Activated naive CD4-positive, alpha-beta T cell treated with anti-CD3 and anti-CD28 coated beads, Interleukin-2, amount 50 U/mL, for 72 hours (primary cell): ENCODE results near the gene TBC1D22A. TPM values are rescaled to one million over a fixed set of nuclear protein-coding genes. Genes with fewer than 3 reads are reported as not detected.

ENCODE experiments used
- ATAC-seq, 2 donors: fragments of 150-1000 bp; cut with Tn5 transposase; 2 replicates each; pipeline ENCODE4 v1.10.0; 2021; ENCODE audit warnings: mild to moderate bottlenecking in 2 of 2, moderate library complexity in 2 of 2
- DNase-seq, 2 donors: peaks; one replicate each; pipeline ENCODE4 v3.0.0; 2021 to 2022; ENCODE audit warnings: low spot score in 2 of 2
- H3K27ac Mint-ChIP-seq, 2 donors: one replicate each; pipeline ENCODE4 v1.8.0; 2022; ENCODE audit warnings: mild to moderate bottlenecking in 2 of 2, mixed read lengths in 2 of 2
- H3K36me3 Mint-ChIP-seq, 2 donors: one replicate each; pipeline ENCODE4 v1.8.0; 2022; ENCODE audit warnings: mixed read lengths in 2 of 2
- H3K9me3 Mint-ChIP-seq, 2 donors: one replicate each; pipeline ENCODE4 v1.8.0; 2022; ENCODE audit warnings: mixed read lengths in 2 of 2
- total RNA-seq, 2 donors: library from RNA; stranded (reverse); gene quantifications; one replicate each; pipeline ENCODE4 v1.2.3, GENCODE V29; 2022

TBC1D22A gene
- total RNA-seq, 2 donors from 2014 or later = 17.8 to 50.8 TPM

DNA sequence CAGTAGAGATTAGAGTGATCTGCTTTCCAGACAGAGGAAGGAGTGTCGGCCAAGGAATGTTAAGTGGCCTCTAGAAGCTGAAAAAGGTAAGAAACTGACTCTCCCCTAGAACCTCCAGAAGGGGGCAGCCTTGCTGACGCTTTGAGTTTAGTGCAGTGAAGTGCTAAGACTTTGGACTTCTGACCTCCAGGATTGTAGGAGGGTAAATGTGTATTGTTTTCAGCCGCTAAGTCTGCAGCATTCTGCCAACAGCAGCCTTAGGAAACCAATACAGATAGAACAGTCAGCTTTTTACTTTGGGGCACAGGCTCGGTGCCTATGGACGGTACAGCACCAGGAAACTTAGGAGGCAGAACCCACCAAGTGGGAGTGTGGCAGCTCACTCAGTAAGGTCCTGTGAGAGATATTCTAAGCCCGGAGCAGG is 3.6 kb upstream of the TBC1D22A start:
- peaks cover 19 to 44% of the 10 kb centered on the region in 2 donors for H3K36me3 Mint-ChIP-seq
- DNase-seq = peak in 1 of 2 donors; percentile 63
- ATAC-seq = no peak
- peaks cover 5 to 10% of the 10 kb centered on the region in 2 donors for H3K9me3 Mint-ChIP-seq
- peak overlapping the region in 1 of 2 donors; percentile 1 for H3K27ac Mint-ChIP-seq

DNA sequence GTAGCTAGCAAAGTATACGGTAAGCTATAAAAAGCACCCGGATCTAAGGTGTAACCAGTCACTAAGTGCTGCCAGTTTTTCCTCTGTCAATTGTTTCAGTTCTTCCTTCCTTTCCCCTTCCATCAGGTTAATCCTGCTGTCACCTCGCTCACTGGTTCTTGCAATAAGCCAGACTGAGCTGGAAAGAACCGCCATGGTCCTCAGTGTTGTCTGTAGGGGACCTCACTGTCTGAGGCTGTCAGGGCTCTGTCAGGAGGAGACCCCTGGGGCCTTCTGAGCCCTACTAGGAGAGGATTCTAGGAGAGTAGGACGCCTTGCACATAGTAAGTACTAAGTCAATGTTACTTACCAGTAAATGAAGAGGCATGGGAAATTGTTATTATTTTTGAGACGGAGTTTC is 1.4 kb upstream of the TBC1D22A start:
- DNase-seq (no peak), ATAC-seq (no peak)
- H3K9me3 Mint-ChIP-seq = peaks cover 5 to 6% of the 10 kb centered on the region in 2 donors
- H3K36me3 Mint-ChIP-seq = peaks cover 19 to 47% of the 10 kb centered on the region in 2 donors
- peak overlapping the region; percentile 38 to 99 for H3K27ac Mint-ChIP-seq

DNA sequence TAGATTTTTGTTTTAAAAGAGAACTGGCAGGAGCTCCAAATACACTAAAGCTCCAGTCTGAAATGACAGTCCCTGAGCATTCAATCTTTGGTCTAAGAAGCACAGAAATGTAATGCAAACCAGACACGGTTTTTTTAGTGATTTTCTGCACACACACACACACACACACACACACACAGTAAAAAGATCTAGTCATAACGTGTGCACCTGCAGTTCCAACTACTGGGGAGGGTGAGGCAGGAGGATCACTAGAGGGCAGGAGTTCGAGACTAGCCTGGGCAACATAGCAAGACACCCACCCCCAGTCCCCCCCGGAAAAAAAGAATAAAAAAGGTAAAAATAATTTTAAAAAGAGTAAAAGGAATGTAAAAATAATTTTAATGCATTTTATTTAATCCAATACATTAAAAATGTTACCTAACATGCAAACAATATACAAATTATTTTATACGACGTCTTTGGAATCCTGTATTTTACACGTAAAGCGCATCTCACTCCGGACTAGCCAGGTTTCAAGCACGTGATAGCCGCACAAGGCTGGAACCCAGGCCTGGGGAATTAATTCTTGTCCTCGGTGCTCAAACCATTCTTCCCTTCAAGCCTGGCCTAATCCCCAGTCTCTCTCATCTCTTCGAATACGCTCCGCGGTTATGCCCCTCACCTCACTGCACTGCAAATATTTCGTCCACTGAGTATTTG is 762 bp upstream of the TBC1D22A start:
- H3K27ac Mint-ChIP-seq = peak overlapping the region; percentile 99
- ATAC-seq = no peak
- peaks cover 19 to 41% of the 10 kb centered on the region in 2 donors for H3K36me3 Mint-ChIP-seq
- no peak for DNase-seq
- peaks cover 0 to under 1% of the 10 kb centered on the region in 2 donors for H3K9me3 Mint-ChIP-seq

DNA sequence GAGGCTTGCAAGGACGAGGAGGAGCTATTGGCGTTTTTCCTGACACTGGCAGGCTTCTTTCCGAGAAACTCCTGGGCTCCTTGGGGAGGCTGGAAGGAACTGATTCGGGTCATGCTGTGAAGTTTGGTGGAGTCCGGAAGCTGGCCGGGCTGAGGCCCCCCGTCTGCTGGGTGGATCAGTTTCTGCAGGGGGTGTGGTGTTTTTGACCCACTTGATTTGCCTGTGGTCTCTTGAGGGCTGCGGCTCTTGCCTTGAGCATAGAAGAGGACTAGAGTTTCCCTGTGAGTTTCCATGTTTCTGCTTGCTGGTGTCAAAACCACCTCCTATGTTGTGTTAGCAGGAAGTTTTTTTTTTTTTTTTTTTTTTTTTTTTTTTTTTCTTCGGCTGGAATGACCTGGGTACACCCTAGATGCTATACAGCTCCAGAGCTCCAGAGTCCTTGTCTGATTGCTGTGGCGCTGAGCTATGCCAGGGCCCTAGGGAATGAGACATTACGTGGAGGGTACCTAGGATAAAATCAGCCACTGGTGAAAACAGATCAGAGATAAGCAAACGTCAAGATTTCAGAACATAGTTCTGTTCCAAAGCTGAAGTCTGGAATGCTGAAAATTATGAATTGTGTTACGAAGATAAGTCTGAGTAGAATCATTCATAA is 728 bp downstream of the TBC1D22A start:
- H3K36me3 Mint-ChIP-seq = peaks cover 19 to 44% of the 10 kb centered on the region in 2 donors
- H3K9me3 Mint-ChIP-seq = no peaks in the 10 kb centered on the region
- ATAC-seq = peak in 1 of 2 donors; percentile 11
- H3K27ac Mint-ChIP-seq = peak overlapping the region; percentile 99
- DNase-seq = no peak

DNA sequence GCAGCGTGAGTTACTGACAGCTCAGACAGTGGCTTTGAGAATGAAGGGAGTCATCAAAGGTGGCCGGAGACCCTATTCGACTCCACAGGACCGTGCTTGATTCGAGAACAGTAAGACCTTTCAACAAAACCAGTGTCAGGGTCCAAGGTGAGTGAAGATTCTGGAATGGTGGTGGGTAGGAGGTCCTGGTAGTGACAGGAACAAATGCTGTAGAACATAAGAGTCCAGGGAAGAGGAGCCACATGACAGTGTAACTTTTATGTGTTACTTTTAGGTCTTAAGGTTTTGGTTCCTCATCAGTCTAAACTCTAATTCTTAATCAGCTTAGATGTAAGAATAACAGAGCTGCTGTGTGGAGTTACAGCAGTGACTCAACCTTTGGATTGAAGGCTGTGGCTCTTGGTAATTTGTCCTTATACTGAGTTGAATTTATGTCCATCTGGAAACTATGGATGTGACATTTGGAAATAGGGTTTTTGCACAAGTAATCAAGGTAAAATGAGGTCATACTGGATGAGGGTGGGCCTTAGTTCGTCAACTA is 1.8 kb downstream of the TBC1D22A start:
- ATAC-seq (no peak), DNase-seq (no peak)
- Mint-ChIP-seq H3K36me3 (peaks cover 19 to 44% of the 10 kb centered on the region in 2 donors), H3K9me3 (no peaks in the 10 kb centered on the region), H3K27ac (peak overlapping the region; percentile 81 to 99)

DNA sequence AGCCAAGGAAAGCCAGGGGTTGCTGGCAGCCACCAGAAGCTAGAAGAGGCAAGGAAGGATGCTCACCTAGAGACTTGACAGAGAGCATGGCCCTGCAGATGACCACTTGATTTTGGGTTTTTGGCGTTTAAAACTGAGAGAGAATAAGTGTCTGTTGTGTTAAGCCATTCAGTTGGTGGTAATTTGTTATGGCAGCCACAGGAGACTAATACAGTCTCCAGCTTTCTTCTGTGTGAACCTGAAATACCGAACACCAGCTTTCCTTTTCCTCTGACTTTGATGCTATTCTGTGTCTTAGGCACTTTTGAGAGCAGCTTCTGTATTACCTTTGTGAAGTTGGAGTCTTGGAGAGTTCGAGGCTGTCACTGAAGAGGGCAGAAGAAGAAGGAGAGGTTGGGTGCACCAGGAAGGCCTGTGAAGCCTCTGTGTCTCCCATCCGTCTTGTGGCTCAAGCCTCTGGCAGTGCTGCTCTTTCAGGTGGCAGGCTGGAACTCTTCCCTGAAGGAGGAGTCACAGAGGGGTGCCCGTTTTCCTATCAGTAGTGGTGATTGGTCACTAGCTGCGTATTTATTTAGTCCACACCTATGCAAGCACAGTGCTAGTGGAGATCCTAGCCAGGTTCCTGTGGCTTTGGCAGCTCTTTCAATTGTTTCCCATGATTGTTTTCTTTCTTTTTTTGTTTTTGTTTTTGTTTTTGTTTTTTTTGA is 2.5 kb downstream of the TBC1D22A start:
- H3K27ac Mint-ChIP-seq = peak overlapping the region; percentile 83 to 99
- ATAC-seq (no peak), DNase-seq (no peak)
- H3K36me3 Mint-ChIP-seq = peaks cover 19 to 44% of the 10 kb centered on the region in 2 donors
- no peaks in the 10 kb centered on the region for H3K9me3 Mint-ChIP-seq

DNA sequence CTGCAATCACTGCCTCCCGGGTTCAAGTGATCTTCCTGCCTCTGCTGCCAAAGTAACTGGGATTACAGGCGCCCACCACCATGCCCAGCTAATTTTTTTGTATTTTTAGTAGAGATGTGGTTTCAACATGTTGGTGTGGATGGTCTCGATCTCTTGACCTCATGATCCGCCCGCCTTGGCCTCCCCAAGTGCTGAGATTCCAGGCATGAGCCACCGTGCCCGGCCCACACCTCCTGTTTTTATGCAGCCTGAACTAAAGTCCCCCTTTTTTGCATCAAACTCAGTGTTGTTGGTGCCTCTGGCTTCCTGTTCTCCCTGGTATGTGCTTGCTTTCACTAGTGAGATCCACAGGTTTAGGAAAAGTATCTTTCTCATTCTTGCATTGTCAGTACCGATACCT is 4.2 kb downstream of the TBC1D22A start:
- Mint-ChIP-seq H3K9me3 (no peaks in the 10 kb centered on the region), H3K36me3 (peaks cover 14 to 46% of the 10 kb centered on the region in 2 donors), H3K27ac (peak overlapping the region in 1 of 2 donors; percentile 91)
- no peak for DNase-seq
- ATAC-seq = no peak

DNA sequence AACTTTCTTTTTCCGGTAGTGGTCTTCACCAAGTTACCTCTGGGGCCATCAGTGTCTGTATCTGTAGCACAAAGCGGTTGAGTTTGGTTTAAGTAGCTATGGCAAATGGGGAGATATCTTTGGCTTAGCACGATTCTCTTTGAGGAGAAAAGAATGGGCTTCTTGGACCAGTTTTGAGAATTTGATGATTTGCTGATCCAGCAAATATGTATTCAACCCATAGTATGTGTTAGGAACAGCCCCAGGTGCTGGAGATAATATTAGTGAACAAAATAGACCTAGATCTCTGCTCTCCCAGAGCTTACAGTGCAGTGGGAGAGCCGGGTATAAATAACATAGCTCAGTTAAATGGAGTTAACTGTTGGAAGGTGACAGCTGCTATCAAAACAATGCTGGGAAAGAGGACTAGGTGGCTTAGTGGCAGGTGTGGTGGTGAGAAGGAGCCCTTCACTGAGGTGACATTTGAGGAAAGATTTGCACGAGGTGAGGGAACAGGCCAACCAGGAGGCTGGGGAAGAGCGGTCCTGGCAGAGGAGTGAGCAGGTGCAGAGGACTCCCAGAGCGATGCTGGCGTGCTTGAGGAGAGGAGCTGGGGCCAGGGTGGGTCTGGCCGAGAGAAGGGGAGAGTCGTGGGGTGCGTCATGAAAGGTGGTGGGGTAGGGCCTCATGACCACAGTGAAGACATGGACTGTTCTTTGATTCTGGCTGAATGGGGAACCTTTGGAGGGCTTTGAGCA is 5.0 kb downstream of the TBC1D22A start:
- Mint-ChIP-seq H3K36me3 (peaks cover 7 to 38% of the 10 kb centered on the region in 2 donors), H3K27ac (peak overlapping the region; percentile 29 to 91), H3K9me3 (no peaks in the 10 kb centered on the region)
- DNase-seq (no peak), ATAC-seq (no peak)

DNA sequence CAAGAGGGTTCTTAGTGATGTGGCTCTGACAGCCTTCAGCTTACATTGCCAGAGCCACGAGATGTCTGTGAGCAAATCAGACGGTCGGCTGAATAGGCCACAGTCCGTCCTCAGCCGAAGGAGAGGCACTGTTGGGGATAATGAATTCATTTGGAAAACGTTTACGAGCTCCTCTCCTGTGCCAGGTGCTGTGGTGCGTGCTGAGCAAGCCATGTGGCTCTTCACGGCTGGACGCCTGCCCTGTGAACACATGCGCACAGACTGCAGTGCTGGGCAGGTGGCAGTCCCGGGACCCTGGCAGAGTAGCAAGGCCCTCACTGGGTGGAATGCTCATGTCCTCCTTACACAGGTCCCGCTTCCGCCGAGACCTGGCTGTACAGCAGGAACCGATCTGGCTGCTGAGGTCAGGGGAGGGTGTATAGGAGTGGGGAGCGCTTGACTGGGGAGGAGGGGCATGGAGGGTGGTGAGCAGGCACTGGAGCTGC is 6.8 kb downstream of the TBC1D22A start:
- ATAC-seq (no peak), DNase-seq (no peak)
- Mint-ChIP-seq H3K27ac (peak overlapping the region; percentile 51 to 91), H3K9me3 (no peaks in the 10 kb centered on the region), H3K36me3 (peaks cover 0 to 23% of the 10 kb centered on the region in 2 donors)

DNA sequence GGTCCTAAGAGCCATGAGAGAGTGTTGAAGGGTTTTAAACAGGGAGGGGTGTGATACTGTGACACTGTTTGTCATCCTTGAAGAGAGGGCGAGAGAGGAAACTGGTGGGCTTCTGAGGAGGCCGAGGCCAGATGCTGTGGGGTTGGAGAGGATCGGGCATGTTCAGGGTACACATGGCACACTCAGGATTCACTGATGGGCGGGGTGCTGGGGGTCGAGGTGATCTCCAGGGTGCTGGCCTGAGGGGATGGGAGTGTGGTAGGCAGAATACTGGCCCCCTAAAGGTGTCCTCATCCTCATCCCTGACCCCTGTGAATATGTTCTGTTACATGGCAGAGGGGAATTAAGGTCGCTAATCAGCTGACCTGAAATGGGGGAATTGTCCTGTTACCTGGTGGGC is 7.3 kb downstream of the TBC1D22A start:
- Mint-ChIP-seq H3K9me3 (no peaks in the 10 kb centered on the region), H3K27ac (peak overlapping the region; percentile 26 to 51), H3K36me3 (peaks cover 0 to 21% of the 10 kb centered on the region in 2 donors)
- ATAC-seq (no peak), DNase-seq (no peak)

DNA sequence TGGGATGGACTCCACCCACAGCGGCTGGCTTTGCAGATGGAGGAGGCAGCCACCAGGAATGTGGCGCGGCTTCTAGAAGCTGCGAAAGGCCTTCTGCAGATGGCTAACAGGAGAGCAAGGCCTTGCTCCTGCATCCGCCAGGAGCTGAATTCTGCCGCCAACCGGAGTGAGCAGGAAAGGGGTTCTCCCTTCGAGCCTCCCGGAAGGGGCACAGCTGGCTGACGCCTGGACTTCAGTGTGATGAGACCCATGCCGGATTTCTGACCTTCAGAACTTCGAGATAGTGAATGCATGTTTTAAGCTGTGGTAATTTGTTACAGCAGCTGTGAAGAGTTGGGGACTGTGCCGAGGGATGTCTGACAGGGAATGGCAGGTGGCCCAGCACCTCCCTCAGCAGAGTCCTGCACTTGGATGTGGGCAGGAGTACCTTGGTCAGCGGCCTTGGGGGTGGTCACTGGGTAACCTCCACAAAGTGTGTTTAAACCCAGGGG is 7.7 kb downstream of the TBC1D22A start:
- peak overlapping the region; percentile 26 to 32 for H3K27ac Mint-ChIP-seq
- no peak for ATAC-seq
- H3K9me3 Mint-ChIP-seq = no peaks in the 10 kb centered on the region
- H3K36me3 Mint-ChIP-seq = peaks cover 0 to 26% of the 10 kb centered on the region in 2 donors
- DNase-seq = no peak

DNA sequence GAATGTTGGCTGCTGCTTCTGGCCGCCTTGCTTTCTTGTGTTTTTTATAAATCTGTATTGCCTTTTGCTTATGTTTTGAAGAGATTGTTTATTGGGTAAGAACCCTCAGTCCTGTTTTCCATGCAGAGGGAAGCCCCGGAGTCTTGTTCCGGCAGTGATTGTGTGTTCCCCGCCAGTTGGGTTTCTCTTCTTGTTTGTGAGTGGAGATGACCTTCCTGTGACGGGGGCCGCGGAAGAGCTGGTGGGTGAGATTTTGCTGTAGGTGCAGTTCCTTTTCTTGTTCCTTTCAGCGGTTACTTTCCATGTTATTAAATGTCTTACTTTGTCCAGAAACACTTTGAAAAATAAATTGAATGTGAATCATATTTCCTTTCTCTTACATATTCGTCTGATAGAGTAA is 8.3 kb downstream of the TBC1D22A start:
- DNase-seq (no peak), ATAC-seq (no peak)
- Mint-ChIP-seq H3K27ac (peak overlapping the region; percentile 32 to 89), H3K36me3 (peaks cover 0 to 31% of the 10 kb centered on the region in 2 donors), H3K9me3 (no peaks in the 10 kb centered on the region)

DNA sequence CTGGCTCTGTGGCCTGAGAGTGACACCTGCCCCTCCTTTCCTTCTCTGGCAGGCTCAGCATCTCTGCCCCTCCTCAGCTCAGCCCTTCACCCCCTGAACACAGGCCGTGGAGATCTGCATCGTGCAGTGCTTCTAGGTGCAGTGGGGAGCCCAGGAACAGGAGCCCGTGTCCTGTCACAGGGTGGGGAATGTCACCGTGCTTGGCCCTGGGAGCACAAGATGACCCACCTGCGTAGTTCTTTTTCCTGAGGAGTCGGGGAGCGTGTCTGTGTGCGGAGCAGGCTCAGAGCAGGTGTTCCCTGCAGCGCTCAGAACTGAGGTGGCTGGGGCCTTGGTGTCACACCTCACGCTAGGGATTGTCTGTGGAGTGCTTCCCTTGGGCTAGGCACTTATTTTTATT is 10.6 kb downstream of the TBC1D22A start:
- H3K9me3 Mint-ChIP-seq = no peaks in the 10 kb centered on the region
- ATAC-seq (peak in 1 of 2 donors; percentile 14), DNase-seq (no peak)
- peaks cover 0 to 39% of the 10 kb centered on the region in 2 donors for H3K36me3 Mint-ChIP-seq
- H3K27ac Mint-ChIP-seq = peak overlapping the region; percentile 60 to 90

DNA sequence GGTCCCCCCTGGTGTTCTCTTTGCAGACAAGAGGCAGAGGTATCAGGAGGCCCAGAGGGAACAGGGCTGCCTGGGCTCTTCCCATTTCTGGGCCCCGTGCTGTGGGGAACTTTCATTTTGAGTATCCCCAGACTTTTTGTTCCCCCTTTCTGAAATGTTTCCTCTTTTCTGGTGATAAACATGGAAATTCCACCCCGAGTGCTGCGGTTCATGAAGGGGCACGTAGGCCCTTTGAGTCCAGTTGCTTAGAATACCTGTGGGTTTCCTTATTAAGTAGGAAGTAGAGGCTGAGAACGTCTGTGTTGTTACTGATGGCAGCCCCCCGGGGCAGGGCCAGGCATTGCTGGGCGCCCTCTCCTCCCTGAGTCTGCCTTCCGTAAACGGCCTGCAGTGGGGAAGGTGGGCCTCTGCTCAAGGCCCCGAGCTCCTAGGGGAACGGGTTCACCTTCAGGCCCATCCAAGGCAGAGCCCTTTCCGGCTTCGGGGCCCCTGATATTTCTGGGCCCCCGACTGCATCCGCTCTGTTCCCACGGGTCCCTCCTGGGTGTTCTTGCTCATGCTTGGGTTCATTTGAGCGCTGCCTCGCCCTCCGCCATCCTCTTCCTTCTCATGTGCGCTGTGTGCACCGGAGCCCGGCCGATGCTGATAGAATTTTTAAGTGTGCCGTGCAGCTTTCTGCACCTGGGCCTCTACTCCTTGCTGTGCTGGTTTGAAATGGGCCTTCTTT is 12.0 kb downstream of the TBC1D22A start:
- Mint-ChIP-seq H3K9me3 (no peaks in the 10 kb centered on the region), H3K36me3 (peaks cover 0 to 39% of the 10 kb centered on the region in 2 donors)
- no peak for DNase-seq

More for the DNA sequence above, 12.0 kb downstream of the TBC1D22A start:
- H3K27ac Mint-ChIP-seq = peak overlapping the region; percentile 60 to 84
- ATAC-seq = peak; percentile 15 to 33
